Esophagus muscularis mucosa (tissue), 2 donors: ENCODE results near the gene BACE2.

Experiments
- EP300 ChIP-seq: sonication (generic); formaldehyde crosslinking; IDR thresholded peaks from one replicate; pipeline ENCODE4 v1.6.1; 2017; ENCODE audit warnings: antibody characterized with exemption
- POLR2A ChIP-seq: fragments of 450-650 bp; IDR thresholded peaks from one replicate; pipeline ENCODE4 v1.6.1; 2017; ENCODE audit warnings: antibody characterized with exemption, moderate library complexity, mild to moderate bottlenecking, low read depth

GRCh38 chr21:41220208-41220733, 52.3 kb downstream of the BACE2 start:
- TF ChIP-seq EP300: no peak
- no peak for TF ChIP-seq POLR2A
